Neuronal stem cell (in vitro differentiated cells): ENCODE data around the gene RAB25.

Experiments
- DNase-seq: peaks from one replicate; pipeline ENCODE4 v3.0.0-alpha.2; 2013; ENCODE audit warnings: low spot score
- H2AFZ ChIP-seq: one replicate; pipeline ENCODE4 v1.6.1; 2013; ENCODE audit warnings: mild to moderate bottlenecking, low read length, inconsistent platforms
- H2AK5ac ChIP-seq: 2 replicates; pipeline ENCODE4 v1.6.1; 2013; ENCODE audit warnings: low read depth, mild to moderate bottlenecking, inconsistent platforms, low read length, moderate library complexity, mixed read lengths
- H2BK120ac ChIP-seq: 2 replicates; pipeline ENCODE4 v1.6.1; 2013; ENCODE audit warnings: low read depth, mild to moderate bottlenecking, inconsistent platforms, low read length, moderate library complexity, mixed read lengths
- H2BK12ac ChIP-seq: one replicate; pipeline ENCODE4 v1.6.1; 2013; ENCODE audit warnings: low read length, inconsistent platforms
- H2BK15ac ChIP-seq: 2 replicates; pipeline ENCODE4 v1.6.1; 2013; ENCODE audit warnings: mild to moderate bottlenecking, low read length, inconsistent platforms, mixed read lengths
- H2BK5ac ChIP-seq: one replicate; pipeline ENCODE4 v1.6.1; 2013; ENCODE audit warnings: inconsistent platforms, mild to moderate bottlenecking, low read length, moderate library complexity
- H3K14ac ChIP-seq: one replicate; pipeline ENCODE4 v1.6.1; 2013; ENCODE audit warnings: low read length, inconsistent platforms
- H3K18ac ChIP-seq: 2 replicates; pipeline ENCODE4 v1.6.1; 2013; ENCODE audit warnings: low read length, inconsistent platforms
- H3K23ac ChIP-seq: 2 replicates; pipeline ENCODE4 v1.6.1; 2013; ENCODE audit warnings: low read depth, mild to moderate bottlenecking, mixed read lengths, low read length, inconsistent platforms; ENCODE audit not compliant: poor library complexity
- H3K27ac ChIP-seq: replicated peaks from 3 replicates; pipeline ENCODE4 v1.5.1; 2013; ENCODE audit warnings: low read length, inconsistent platforms
- H3K27me3 ChIP-seq, 3 experiments: 2 replicates each; pipeline ENCODE4 v1.6.1; 2013; ENCODE audit warnings: low read length in 3 of 3, mild to moderate bottlenecking in 2 of 3, inconsistent platforms in 1 of 3, low read depth in 1 of 3, mixed read lengths in 1 of 3, moderate library complexity in 1 of 3; ENCODE audit not compliant: control insufficient read depth in 3 of 3, insufficient read depth in 3 of 3
- H3K36me3 ChIP-seq, 2 donors: replicated peaks in 1 of 2; 2 replicates each; pipeline ENCODE4 v1.6.1; 2013; ENCODE audit warnings: low read length in 2 of 2; ENCODE audit not compliant: control insufficient read depth in 2 of 2, insufficient read depth in 2 of 2
- H3K4ac ChIP-seq: 2 replicates; pipeline ENCODE4 v1.6.1; 2013; ENCODE audit warnings: inconsistent platforms, mild to moderate bottlenecking, low read length, moderate library complexity
- H3K4me1 ChIP-seq, 2 donors: 1 replicate in 1 of 2; 2 replicates in 1 of 2; pipeline ENCODE4 v1.6.1; 2013; ENCODE audit warnings: low read length in 2 of 2, low read depth in 1 of 2; ENCODE audit not compliant: control insufficient read depth in 2 of 2, insufficient read depth in 1 of 2
- H3K4me2 ChIP-seq: one replicate; pipeline ENCODE4 v1.6.1; 2013; ENCODE audit warnings: mild to moderate bottlenecking, low read length, inconsistent platforms; ENCODE audit not compliant: insufficient read depth, poor library complexity, severe bottlenecking
- H3K4me3 ChIP-seq, 2 donors: 2 replicates each; pipeline ENCODE4 v1.5.1; 2013; ENCODE audit warnings: low read length in 2 of 2, mild to moderate bottlenecking in 2 of 2, inconsistent platforms in 1 of 2, moderate library complexity in 1 of 2
- H3K79me1 ChIP-seq: one replicate; pipeline ENCODE4 v1.6.1; 2013; ENCODE audit warnings: low read depth, mild to moderate bottlenecking, inconsistent platforms, low read length, moderate library complexity
- H3K9ac ChIP-seq: one replicate; pipeline ENCODE4 v1.6.1; 2013; ENCODE audit warnings: mild to moderate bottlenecking, low read depth, low read length, inconsistent platforms; ENCODE audit not compliant: poor library complexity
- H3K9me3 ChIP-seq, 2 donors: replicated peaks in 1 of 2; 2 replicates each; pipeline versions ENCODE3 to v1.6.1; 2013; ENCODE audit warnings: low read length in 2 of 2, mild to moderate bottlenecking in 2 of 2, inconsistent platforms in 1 of 2, low read depth in 1 of 2, mixed read lengths in 1 of 2, moderate library complexity in 1 of 2; ENCODE audit not compliant: control insufficient read depth in 2 of 2, insufficient read depth in 1 of 2
- H4K8ac ChIP-seq: one replicate; pipeline ENCODE4 v1.6.1; 2013; ENCODE audit warnings: low read depth, mild to moderate bottlenecking, inconsistent platforms, low read length, moderate library complexity
- H4K91ac ChIP-seq: one replicate; pipeline ENCODE4 v1.6.1; 2013; ENCODE audit warnings: low read length, low read depth, mild to moderate bottlenecking, inconsistent platforms; ENCODE audit not compliant: poor library complexity
- WGBS, 2 donors: extraction: QIAGEN DNeasy Blood & Tissue Kit; methylation state at CpG; one replicate each; pipeline ENCODE4 v1.1.7; 2013; ENCODE audit warnings: missing lambda C conversion rate in 2 of 2, mixed read lengths in 1 of 2; ENCODE audit not compliant: insufficient read length in 2 of 2, insufficient replicate concordance in 1 of 2; ENCODE audit errors: extremely low coverage in 2 of 2; 5-methylcytosine and 5-hydroxymethylcytosine counted together

The RAB25 gene

GRCh38 chr1:156097499-156098178 is 36.7 kb downstream of the RAB25 start:
- no peak for DNase-seq
- Histone ChIP-seq H3K27ac (peak overlapping the region; percentile 9), H2BK15ac (peak overlapping the region; percentile 41), H2BK120ac (no peak overlapping the region), H2BK12ac (no peak overlapping the region), H3K23ac (peak overlapping the region; percentile 76), H3K9ac (no peak overlapping the region), H3K4me2 (no peak overlapping the region), H3K9me3 (no peaks in the 10 kb centered on the region), H3K4ac (no peak overlapping the region), H3K27me3 (no peaks in the 10 kb centered on the region), H3K4me1 (peaks cover 16 to 27% of the 10 kb centered on the region in 2 donors), H4K8ac (no peak overlapping the region), H3K18ac (no peak overlapping the region), H4K91ac (no peak overlapping the region), H2AK5ac (no peak overlapping the region), H2AFZ (no peak overlapping the region), H2BK5ac (no peak overlapping the region), H3K4me3 (peak overlapping the region in 1 of 2 donors; percentile 10), H3K79me1 (peaks cover 15% of the 10 kb centered on the region), H3K36me3 (peaks cover 20 to 93% of the 10 kb centered on the region in 2 donors), H3K14ac (no peak overlapping the region)
- no CpG with 5 or more reads among the region's 9 CpGs for WGBS, 2 donors

GRCh38 chr1:156098784-156099183 is 37.8 kb downstream of the RAB25 start:
- Histone ChIP-seq H2BK15ac (no peak overlapping the region), H3K4me3 (no peak overlapping the region), H3K36me3 (peaks cover 14 to 90% of the 10 kb centered on the region in 2 donors), H3K27ac (peak overlapping the region; percentile 52), H3K79me1 (peaks cover 17% of the 10 kb centered on the region), H3K18ac (no peak overlapping the region), H2AFZ (no peak overlapping the region), H4K8ac (no peak overlapping the region), H2AK5ac (no peak overlapping the region), H3K4me1 (peaks cover 28 to 38% of the 10 kb centered on the region in 2 donors), H3K23ac (no peak overlapping the region), H2BK12ac (no peak overlapping the region), H2BK120ac (no peak overlapping the region), H2BK5ac (no peak overlapping the region), H3K9me3 (no peaks in the 10 kb centered on the region), H4K91ac (no peak overlapping the region), H3K9ac (no peak overlapping the region), H3K4me2 (no peak overlapping the region), H3K14ac (no peak overlapping the region), H3K4ac (no peak overlapping the region), H3K27me3 (no peaks in the 10 kb centered on the region)
- DNase-seq: no peak
- WGBS, 2 donors: no CpG with 5 or more reads among the region's 2 CpGs

- no peak overlapping the region for H2AFZ ChIP-seq
- no peak overlapping the region for H2BK120ac ChIP-seq
- H4K91ac ChIP-seq: no peak overlapping the region
- no peak overlapping the region for H3K23ac ChIP-seq
- H3K4me1 ChIP-seq: peaks cover 33 to 43% of the 10 kb centered on the region in 2 donors
- H2BK5ac ChIP-seq: no peak overlapping the region
- no peak for DNase-seq
- no peak overlapping the region for H2AK5ac ChIP-seq
- no peak overlapping the region for H3K4ac ChIP-seq
- H3K4me3 ChIP-seq: no peak overlapping the region
- H3K9me3 ChIP-seq: no peaks in the 10 kb centered on the region
- H3K36me3 ChIP-seq: peaks cover 10 to 86% of the 10 kb centered on the region in 2 donors
- no peak overlapping the region for H3K9ac ChIP-seq
- WGBS, 2 donors: no CpG with 5 or more reads among the region's 3 CpGs
- no peaks in the 10 kb centered on the region for H3K27me3 ChIP-seq
- H3K79me1 ChIP-seq: peaks cover 17% of the 10 kb centered on the region
- peak overlapping the region; percentile 52 for H3K27ac ChIP-seq
- H2BK12ac ChIP-seq: no peak overlapping the region
- H3K14ac ChIP-seq: no peak overlapping the region
- no peak overlapping the region for H3K18ac ChIP-seq
- H3K4me2 ChIP-seq: no peak overlapping the region
- H2BK15ac ChIP-seq: no peak overlapping the region
- no peak overlapping the region for H4K8ac ChIP-seq
These were observed 38.3 kb downstream of the RAB25 start for GRCh38 chr1:156099282-156099681.

GRCh38 chr1:156100205-156100995 is 39.4 kb downstream of the RAB25 start:
- Histone ChIP-seq H3K27me3 (no peaks in the 10 kb centered on the region), H3K9ac (no peak overlapping the region), H2BK5ac (no peak overlapping the region), H3K4ac (no peak overlapping the region), H3K4me1 (peaks cover 44 to 54% of the 10 kb centered on the region in 2 donors), H2BK12ac (no peak overlapping the region), H3K27ac (no peak overlapping the region), H3K14ac (no peak overlapping the region), H3K4me3 (no peak overlapping the region), H4K91ac (no peak overlapping the region), H2BK120ac (no peak overlapping the region), H3K4me2 (no peak overlapping the region), H2AFZ (no peak overlapping the region), H3K36me3 (peaks cover 8 to 82% of the 10 kb centered on the region in 2 donors), H4K8ac (no peak overlapping the region), H3K79me1 (peaks cover 17% of the 10 kb centered on the region), H3K23ac (no peak overlapping the region), H2BK15ac (no peak overlapping the region), H3K9me3 (no peaks in the 10 kb centered on the region), H2AK5ac (no peak overlapping the region), H3K18ac (no peak overlapping the region)
- no CpG with 5 or more reads among the region's 4 CpGs for WGBS, 2 donors
- DNase-seq: no peak
